Ureter (tissue), 1 donor: ENCODE measurements around the gene MEIS2. TPM values are rescaled to one million over a fixed set of nuclear protein-coding genes. Genes with fewer than 3 reads are reported as not detected.

Source experiments
- DNase-seq: peaks from one replicate; pipeline ENCODE4 v3.0.0-alpha.2; 2020; ENCODE audit warnings: low spot score
- total RNA-seq: library from RNA; stranded (reverse); gene quantifications from one replicate; pipeline ENCODE4 v1.2.4, GENCODE V29; 2023
- donor health status: DM: yes; HTN: yes; CAD: no.

The MEIS2 gene
- total RNA-seq, 1 donor from 2014 or later = 74.8 TPM

DNA sequence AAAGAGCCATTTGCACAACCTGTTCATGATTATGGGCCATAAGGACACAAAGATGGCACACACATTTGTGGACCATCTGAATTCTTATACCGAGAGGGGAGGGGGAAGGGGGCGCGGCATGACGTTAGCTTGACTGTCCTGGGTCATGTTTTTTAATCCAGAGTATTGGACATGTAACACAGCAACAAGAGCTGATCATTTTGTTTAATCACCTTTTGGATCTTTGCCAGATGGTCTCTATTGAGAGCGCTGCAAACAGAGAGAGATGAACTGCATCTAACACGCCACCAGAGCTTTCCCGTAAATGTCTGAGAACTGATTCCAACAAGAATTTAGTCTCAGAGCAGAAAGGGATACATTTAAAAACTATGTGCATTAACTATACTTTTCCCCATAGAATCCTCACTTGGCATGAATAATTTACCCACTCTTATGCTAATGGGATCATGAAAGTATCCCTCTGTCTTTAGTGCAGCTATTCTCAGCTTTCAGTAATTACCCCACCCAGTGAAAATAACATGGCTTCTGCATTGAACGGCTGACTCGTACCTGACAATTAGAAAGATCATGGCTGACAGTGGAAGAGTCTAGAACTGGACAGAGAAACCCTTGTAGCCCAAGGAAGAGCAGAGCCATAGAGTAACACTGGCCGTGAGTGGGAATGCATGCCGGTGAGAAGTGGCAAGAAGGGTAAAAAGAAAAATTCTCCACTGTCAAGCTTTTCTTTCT, 22.6 kb downstream of the MEIS2 start:
- DNase-seq = no peak

DNA sequence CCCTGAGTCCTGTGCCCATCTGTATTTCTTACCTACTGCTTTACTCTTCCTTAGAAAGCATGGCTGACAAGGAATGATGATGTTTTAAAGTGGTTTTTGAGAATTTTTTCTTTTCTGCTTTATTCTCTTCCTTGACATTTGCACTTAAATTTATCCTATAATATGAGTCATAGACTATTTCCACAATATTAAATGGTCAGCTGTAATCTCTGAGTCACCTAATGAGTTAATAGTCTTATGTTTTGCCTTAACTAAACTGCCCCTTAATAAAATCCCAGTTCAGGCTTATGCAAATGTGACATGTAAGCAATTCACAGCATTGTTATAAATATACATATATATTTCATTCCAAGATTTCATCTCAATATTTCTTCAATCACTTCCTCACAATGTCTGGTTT, 23.8 kb downstream of the MEIS2 start:
- no peak for DNase-seq

DNA sequence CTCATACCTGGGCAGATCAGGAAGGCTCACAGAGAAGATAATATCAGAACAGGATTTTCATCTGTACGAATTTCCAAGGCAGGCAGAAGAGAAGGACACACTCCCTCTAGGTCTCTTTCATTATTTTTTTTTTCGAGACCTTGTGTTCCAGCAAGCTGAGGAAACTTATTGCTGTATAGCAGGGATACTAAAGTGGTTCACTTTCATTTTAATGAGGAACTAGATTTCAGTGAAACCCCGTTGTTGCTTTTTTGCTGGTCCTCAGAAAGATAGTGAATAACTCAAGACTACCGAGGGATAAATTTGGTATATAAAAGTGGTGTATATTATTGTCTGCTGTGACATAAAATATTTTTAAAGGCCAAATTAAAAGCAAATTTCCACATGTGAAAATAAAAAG, 24.6 kb downstream of the MEIS2 start:
- no peak for DNase-seq

DNA sequence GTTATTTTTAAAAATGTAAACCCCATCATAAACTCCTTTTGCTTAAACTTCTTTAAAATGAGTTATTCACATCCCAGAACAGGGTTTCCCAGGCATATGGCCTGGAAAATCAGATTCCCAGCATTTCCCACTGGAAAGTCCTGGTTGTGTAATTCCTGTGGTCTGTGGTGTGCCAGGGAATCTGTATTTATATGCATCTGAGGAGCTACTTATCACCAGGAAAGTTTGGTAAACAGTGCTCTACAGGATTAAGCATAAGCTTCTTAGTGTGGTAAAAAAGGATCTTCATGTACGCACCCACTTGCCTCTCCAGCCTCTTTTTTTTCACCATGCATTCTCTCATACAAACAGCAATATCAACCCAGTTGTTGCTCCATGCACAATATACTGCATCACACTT, 28.2 kb downstream of the MEIS2 start:
- no peak for DNase-seq

DNA sequence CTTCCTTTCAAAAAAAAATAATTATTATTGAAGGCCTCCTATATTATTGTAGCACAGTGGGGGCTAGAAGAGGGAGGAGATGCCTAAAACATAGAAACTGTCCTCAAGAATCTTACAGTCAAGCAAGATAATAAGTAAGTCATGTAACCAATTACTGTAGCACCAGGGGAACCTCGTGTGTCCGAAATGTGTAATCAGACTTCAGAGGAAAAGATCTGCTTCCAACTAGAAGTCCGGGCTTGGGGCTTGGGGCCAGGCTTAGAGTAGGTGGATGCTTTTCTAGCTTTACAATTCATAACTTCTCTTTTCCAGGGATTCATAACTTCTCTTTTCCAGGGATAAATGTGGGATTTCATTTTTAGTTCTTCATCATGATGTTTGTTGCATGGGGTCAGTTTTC, 29.2 kb downstream of the MEIS2 start:
- no peak for DNase-seq

DNA sequence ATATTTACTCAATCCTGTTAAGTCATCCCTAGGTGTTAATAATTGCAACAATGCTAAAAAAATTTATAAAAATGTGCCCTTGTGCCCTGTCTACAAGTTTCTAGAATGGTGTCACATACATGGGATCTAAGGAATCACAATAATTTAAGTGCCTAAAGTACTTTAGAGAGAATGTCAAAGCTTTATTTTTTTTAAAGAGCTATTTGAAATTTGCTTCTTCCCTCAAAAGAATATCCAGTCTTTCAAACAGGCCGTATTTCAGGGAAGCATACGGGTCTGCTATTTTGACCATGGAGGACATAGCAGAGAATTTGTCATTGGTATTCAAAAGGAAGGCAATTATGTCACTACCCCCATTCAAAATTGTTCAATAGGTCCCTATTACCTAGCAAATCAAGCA, 29.7 kb downstream of the MEIS2 start:
- no peak for DNase-seq

DNA sequence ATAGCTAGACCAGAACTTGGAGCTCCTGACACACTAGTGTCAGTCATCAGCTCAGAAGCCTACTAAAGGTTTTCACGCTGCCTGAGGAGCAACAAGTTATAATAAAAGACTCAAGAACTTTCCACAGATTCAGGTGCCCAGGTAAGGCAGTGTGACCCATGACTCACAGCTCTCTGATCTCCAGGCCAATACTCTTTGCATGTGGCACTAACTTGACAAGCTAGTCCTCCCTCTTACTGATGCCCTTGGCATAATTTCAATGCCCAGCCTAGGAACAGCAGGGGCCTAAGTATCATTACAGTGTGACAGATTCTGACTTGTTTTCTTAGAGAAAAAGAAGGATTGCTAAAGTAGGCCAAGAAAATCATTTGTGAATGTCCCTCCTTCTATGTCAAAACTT, 38.4 kb downstream of the MEIS2 start:
- no peak for DNase-seq

DNA sequence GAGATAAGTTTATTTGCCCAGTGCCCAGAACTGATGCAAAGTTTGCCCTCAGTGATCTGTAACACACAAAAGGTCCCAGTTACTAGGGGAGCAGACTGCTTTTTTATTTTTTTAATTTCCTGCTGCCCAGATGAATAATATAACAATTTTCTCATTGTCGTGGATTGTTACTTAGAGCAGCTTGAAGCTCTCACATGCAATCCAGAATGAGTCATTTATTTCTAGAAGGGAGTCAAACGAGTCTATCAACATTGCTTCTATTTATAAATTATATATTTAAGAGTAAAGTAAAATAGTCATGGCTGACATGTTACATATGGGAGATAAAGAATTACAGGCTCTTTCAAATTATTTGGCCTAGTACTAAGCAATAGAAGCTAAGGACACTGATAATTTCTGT, 41.3 kb downstream of the MEIS2 start:
- DNase-seq = no peak

DNA sequence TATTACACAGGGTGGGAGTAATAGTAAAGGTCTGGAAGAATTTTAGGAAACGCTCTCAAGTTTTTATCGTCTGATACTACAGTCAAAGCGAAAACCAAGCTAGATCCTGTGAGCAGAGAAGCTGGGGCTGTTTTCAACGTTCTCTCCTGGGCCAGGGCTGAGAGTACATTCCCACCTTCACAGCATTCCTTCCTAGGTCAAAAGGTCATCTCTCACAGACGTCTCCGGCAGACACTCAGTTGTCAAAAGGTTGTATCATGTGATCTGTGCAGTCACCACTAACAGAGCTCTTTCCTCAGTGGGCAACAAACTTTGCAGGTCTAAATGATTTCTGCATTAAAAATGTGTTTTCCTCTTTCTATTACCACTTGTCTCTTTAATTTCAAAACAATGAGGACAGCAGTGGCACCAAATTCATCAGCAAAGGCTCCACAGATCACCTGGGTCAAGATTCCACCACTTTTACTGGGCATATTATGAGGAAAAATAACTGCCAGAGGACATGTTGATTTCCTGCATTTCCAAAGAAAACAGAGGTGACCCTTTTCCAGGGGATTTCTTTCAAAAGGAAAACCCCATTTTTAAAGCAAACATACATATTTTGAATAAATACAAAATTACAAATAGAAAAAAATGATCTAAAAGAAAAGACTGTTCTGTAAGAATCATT, 41.9 kb downstream of the MEIS2 start:
- DNase-seq = no peak

DNA sequence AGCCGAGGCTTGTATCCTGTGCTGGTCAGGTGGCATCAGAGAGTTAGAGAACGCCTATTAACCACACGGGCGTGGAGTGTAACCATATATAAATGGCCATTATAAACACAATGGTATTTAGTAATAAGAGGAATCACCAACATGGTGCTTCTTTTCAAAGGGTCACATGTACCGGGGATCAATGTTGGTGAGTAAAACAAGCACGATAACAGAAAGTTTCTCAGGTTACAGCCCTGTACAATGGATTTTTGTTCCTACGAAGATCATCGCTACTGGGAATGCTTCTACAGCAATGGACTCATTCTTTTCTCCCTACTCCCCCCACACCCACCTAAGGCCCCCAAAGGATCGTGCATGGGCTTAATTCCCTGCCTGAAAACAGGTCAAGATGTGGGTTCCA, 42.5 kb downstream of the MEIS2 start:
- no peak for DNase-seq

DNA sequence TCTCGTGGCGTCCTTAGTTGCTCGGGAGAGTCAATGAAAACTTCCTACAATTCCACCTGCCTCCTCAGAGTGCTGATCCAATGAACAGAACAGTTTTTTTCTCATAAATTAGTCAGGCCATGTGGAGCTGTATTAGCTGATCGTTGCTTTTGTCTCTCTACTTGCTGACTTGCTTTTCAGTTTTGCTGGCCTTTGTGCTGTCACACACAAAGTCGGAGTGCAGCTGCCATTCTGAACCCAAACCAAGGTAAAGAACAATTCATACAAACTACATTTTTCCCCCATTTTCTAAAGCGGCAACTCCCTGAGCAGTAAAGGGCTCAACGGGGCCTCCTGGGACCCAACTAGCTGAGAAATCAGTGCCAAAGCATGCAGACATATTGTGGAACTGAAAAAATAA, 43.1 kb downstream of the MEIS2 start:
- DNase-seq = no peak

DNA sequence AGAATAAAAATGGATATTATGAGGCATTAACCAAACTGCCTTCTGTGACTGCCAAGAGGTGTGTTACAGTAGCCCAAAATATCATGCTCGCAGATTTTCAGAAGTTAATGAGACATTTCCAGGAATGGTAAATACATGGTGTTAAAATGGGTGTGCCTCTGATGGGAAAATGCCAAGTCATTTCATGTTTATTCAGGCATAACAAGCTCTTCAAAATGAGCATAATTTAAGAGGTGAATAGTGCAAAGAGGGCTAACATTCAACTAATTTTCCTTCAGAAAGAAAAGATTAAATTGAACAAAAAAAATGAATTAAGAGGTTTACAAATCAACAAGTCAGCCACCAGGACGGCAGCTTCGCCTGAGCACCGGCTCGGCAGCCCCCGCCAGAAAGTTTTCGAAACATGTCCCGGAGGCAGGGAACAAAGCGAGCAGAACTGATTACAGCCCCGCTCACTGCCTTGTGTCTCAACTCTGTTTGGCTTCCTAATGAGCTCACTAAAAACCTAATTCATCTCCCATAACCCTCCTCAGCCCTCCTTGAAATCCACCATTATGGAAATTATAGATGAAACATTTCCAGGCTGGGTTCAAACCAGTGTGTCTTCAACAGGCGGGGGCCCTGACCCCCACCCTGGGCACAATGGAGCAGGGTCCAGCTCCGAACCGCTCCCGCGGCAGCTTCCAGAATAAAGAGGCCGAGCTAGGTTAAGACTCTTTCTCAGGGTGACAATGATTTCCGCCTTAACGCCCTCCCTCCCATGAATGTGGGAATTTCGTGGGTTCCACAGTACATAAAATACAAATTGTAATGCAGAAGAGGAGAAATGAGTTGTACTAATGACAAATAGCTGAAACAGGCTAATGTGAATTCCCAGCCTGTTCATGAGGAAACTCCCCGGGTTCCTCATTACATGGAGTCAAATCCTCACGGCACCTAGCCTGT, 43.9 kb downstream of the MEIS2 start:
- DNase-seq = no peak

DNA sequence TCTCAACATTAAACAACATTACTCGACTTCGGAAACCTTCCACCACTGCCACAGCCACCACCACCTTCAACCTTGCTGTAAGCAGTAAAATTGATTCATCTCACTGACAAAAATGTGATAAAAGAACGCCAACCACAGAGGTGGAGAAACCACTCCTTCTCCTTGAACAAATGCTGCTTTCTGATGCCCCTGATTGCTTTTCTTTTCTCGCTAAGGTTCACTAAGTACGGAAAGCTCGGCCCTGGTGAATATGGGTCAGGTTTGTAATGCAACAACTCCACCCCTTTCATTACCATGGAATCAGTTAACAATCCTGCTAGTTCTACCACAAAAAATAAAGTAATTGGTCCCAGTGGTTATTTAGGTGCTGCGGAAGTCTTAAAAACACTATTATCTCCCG, 44.9 kb downstream of the MEIS2 start:
- no peak for DNase-seq

DNA sequence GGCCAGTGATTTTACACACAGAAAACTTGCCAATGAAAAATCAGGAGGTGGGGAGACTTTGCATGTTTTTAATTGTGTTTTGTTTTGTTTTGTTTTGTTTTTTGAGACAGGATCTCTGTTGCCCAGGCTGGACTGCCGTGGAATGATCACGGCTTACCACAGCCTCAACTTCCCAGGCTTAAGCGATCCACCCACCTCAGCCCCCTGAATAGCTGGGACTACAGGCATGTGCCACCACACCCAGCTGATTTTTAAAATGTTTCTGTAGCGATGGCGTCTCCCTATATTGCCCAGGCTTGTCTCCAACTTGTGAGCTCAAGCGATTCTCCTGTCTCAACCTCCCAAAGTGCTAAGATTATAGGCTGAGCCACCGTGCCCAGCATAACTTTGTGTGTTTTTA, 46.0 kb downstream of the MEIS2 start:
- no peak for DNase-seq

DNA sequence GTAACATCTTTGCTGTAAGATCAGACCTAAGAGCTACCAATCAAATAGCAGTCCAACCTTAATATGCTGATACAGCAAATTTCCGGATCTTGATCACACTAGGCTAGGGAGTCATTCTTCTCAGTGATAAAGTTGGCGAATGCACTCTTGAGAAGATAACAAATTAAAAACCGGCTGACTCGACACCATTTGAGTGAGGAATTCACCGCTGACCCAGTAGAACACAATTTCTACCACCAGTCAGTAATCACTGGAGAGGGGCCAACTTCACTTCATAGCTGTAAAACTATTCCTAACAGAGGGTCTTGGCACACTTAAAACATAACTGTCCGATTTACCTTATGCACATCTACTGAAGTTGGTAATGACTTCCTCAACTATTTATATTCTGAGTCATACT, 47.2 kb downstream of the MEIS2 start:
- no peak for DNase-seq

DNA sequence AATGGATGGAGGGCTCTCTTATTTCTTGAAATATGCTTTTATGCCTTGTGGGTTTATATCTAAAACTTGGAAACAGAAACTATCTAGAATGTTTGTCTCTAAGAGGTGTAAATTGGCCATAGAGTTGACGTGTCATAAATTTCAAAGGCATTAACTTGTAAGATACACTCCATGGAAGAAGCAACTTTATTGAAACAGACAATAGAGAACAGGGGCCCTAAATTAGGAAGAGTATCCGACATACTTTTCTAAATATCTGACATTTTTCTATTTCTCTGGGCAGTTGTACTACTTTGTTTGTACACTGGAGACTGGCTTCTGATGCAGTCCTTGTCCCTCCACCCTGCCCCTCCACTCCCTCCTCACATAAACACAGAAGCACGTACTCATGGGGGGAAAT, 50.0 kb downstream of the MEIS2 start:
- DNase-seq = no peak

DNA sequence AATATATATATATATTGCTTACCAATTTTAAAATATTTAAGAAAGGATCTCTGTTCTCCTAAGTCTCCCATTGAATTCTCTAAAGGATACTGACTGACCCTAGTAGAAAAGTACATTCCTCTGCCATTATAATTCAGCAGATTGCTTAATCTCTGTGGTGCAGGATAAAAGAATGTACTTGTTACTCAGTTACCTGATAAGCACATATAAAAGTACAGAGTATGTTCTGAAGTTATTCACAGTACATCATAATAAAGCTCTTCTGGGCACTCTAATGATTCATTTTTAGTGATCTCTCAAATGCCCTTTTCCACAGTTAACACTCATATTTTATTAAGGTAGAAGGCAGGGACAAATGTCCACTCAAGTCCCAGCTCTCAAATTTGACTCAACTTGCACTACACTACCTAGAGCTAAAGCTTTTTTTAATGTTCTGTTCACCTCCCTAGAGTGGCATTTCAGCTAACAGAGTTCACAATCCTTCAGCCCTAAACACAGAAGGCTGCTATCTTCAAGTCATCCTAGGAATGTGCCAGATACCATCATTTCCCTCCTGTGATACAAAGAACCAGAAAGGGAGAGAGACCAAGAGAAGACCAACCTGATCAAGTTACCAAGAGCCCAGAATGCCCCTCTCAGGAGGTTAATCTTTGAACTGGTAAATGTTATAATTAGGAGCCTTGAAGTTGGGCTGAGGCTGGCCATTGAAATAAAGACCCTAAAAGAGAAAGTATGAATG, 53.3 kb downstream of the MEIS2 start:
- DNase-seq = no peak

DNA sequence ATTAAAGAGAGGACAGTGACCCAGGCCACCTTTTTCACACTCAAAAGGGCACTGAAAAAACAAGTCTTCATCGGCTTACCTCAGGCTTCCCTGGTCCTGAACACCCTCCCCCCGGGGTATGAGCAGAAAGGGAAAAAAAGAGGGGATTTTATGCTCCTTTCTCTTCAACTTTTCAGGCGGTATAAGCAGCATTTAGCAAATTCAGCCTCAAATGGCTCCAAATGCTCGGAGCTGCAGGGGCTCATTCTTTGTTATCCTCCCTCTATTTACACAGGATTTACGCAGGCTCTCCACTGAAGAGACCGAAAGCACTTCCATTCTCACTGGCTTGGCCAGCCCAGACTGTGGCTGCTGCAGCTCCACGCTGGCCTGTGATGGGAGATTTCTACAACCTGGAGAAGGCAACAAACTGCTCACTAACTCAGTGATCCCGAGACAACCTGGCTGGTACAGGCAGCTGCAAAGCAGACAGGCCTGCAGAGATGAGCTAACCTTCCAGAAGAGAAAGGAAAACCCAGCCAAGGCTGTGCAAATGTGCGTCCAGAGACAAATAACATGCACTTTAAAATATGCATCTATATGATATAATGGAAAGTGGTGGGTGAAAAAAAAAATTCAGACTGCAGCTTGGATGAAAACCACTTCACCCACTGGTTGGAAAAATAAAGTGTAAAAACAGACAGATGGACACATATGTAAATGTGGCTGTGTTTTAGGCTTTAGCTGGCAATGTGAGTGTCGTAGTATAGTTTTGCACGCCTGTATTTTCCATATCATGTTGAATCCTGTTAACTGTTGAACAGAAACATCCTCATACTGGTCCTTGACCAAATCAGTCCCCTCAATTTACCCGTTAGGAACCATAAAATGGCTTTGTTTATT, 54.2 kb downstream of the MEIS2 start:
- DNase-seq = no peak

DNA sequence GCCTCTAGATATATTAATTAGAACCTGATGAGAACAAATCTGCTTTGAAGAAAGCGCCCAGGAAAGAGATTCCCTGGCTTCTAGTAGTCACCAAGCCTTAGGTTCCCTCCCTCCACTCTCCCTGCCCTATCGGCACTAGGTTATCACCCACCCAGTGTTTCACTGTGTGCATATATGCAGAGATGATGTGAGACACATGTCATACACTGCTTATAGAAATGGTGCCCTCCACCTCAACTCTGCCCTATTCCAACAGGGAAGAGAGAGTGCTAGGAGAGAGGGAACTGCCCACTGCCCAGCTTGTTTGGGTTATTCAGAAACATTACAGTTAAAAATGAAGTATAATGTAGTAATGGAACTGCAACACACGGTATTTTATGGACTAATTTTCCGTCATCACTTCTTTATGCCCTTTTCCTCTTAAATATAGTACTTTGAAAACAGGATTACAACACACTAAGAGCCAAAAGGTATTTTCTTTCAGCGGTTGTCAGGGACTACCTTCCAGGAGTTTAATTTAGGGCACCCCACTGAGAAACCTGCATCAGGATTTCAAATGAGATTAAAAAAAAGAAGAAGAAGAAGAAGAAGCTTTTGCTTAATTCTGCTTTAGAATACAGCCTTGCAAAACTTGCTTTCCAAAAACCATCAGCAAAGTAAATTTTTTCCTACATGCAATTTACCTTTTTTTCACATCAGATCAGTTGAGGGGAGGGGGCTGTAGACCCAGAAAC, 55.3 kb downstream of the MEIS2 start:
- DNase-seq = no peak

DNA sequence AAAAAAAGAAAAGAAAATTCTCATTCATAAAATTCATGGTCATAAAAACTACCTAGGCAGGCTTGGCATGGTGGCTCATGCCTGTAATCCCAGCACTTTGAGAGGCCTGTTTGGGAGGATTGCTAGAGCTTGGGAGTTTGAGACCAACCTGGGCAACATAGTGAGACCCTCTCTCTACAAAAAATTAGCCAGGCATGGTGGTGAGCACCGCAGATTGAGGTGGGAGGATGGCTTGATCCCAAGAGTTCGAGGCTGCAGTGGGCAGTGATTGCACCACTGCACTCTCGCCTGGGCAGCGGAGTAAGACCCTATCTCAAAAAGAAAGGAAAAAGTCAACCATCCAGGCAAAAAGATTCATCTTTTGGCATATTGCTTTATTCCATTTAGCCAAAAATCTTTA, 58.5 kb downstream of the MEIS2 start:
- no peak for DNase-seq
